Measurements from ENCODE around the gene TMEM151A.
"Not testable (repeated sequence)": the region's sequence is repeated elsewhere in the genome, so short reads cannot be mapped to it uniquely, and the experiment has no call there.

TMEM151A gene

GRCh38 chr11:66310803-66311440, 19.2 kb downstream of the TMEM151A start:
- DNase-seq, result not testable (repeated sequence)

- no peak for DNase-seq
These were observed 19.8 kb downstream of the TMEM151A start for GRCh38 chr11:66311470-66311964.

GRCh38 chr11:66311965-66312548, 20.4 kb downstream of the TMEM151A start:
- peak; percentile 89 for DNase-seq

GRCh38 chr11:66312549-66313320, 21.0 kb downstream of the TMEM151A start:
- DNase-seq, result peak; percentile 94

- no peak for DNase-seq
These were observed 21.9 kb downstream of the TMEM151A start for GRCh38 chr11:66313321-66314185.

- DNase-seq, result no peak
These were observed 22.4 kb downstream of the TMEM151A start for GRCh38 chr11:66314186-66314501.

GRCh38 chr11:66314561-66315497, 23.1 kb downstream of the TMEM151A start:
- no peak for DNase-seq

GRCh38 chr11:66315498-66315885, 23.8 kb downstream of the TMEM151A start:
- DNase-seq, result no peak

GRCh38 chr11:66315921-66316811, 24.5 kb downstream of the TMEM151A start:
- DNase-seq, result no peak

- no peak for DNase-seq
These were observed 25.2 kb downstream of the TMEM151A start, which contains the start of gene CD248 for GRCh38 chr11:66316849-66317251. CD248 (minus strand) TSS chr11:66317044; CDS start chr11:66317027, 17 bp downstream.

- no peak for DNase-seq
These were observed 25.6 kb downstream of the TMEM151A start for GRCh38 chr11:66317322-66317722.

GRCh38 chr11:66317723-66318599, 26.3 kb downstream of the TMEM151A start:
- DNase-seq, result no peak

GRCh38 chr11:66318600-66318970, 26.9 kb downstream of the TMEM151A start:
- no peak for DNase-seq

- not testable (repeated sequence) for DNase-seq
These were observed 28.6 kb downstream of the TMEM151A start for GRCh38 chr11:66320289-66320688.

- not testable (repeated sequence) for DNase-seq
These were observed 29.1 kb downstream of the TMEM151A start for GRCh38 chr11:66320748-66321147.

- no peak for DNase-seq
These were observed 29.9 kb downstream of the TMEM151A start for GRCh38 chr11:66321606-66322005.

- DNase-seq, result no peak
These were observed 31.2 kb downstream of the TMEM151A start for GRCh38 chr11:66322732-66323427.

- no peak for DNase-seq
These were observed 32.0 kb downstream of the TMEM151A start for GRCh38 chr11:66323684-66324083.

GRCh38 chr11:66324664-66325063, 33.0 kb downstream of the TMEM151A start:
- no peak for DNase-seq

Measured in stimulated activated naive CD4-positive, alpha-beta T cell treated with Interleukin-2 at 50 U/mL for 16 hours (primary cell).